OCI-LY7 (cell line): ENCODE data around the gene FUCA1. TPM values are rescaled to one million over a fixed set of nuclear protein-coding genes. Genes with fewer than 3 reads are reported as not detected.

Experiments used
- BruUV-seq: library from RNA; stranded (reverse); fragments of 400-500 nt; replicated peaks from 2 replicates; lab custom pipeline; 2021; lab: Mats Ljungman, UMichigan
- CTCF ChIA-PET: fragments of 300-600 bp; sonication (Branson Sonifier 250); formaldehyde crosslinking; loops from one replicate; lab custom pipeline; 2022; ENCODE audit warnings: antibody characterized with exemption; ENCODE audit not compliant: unreplicated experiment; lab: Charles Lee
- POLR2A ChIA-PET: fragments of 300-600 bp; sonication (Branson Sonifier 250); formaldehyde crosslinking; loops from one replicate; lab custom pipeline; 2022; ENCODE audit warnings: antibody characterized with exemption; lab: Charles Lee
- DNase-seq: peaks from one replicate; pipeline ENCODE4 v3.0.0-alpha.2; 2015; ENCODE audit warnings: low spot score
- H2AFZ ChIP-seq: fragments of 200-600 bp; sonication (generic), shearing (Covaris generic); 2 replicates; pipeline ENCODE4 v1.6.1; 2014; ENCODE audit warnings: mild to moderate bottlenecking, antibody characterized with exemption, low read length, moderate library complexity
- H3K27ac ChIP-seq: fragments of 200-600 bp; sonication (generic); 2 replicates; pipeline ENCODE4 v1.5.1; 2014; ENCODE audit warnings: mixed run types, low read depth, mild to moderate bottlenecking, moderate library complexity, low read length, inconsistent platforms; ENCODE audit not compliant: poor library complexity, severe bottlenecking
- H3K36me3 ChIP-seq: fragments of 200-600 bp; sonication (generic); 2 replicates; pipeline ENCODE4 v1.6.1; 2014; ENCODE audit warnings: mild to moderate bottlenecking, antibody characterized with exemption, low read length, moderate library complexity, mixed read lengths; ENCODE audit not compliant: insufficient read depth
- H3K4me1 ChIP-seq: fragments of 200-600 bp; sonication (generic); 2 replicates; pipeline ENCODE4 v1.5.1; 2014; ENCODE audit warnings: mild to moderate bottlenecking, low read length; ENCODE audit not compliant: insufficient read depth, poor library complexity, severe bottlenecking
- H3K4me2 ChIP-seq: fragments of 200-600 bp; sonication (generic); 2 replicates; pipeline ENCODE4 v1.6.1; 2014; ENCODE audit warnings: mild to moderate bottlenecking, low read length
- H3K4me3 ChIP-seq: fragments of 200-600 bp; sonication (generic); 2 replicates; pipeline ENCODE4 v1.5.1; 2014; ENCODE audit warnings: mild to moderate bottlenecking, low read depth, low read length; ENCODE audit not compliant: poor library complexity, severe bottlenecking
- H3K79me2 ChIP-seq: fragments of 200-600 bp; sonication (generic); 2 replicates; pipeline ENCODE4 v1.6.1; 2016; ENCODE audit warnings: low read depth, mild to moderate bottlenecking, low read length, moderate library complexity, mixed read lengths; ENCODE audit not compliant: insufficient read depth
- H3K9me2 ChIP-seq: fragments of 200-600 bp; sonication (generic); 2 replicates; pipeline ENCODE4 v1.6.1; 2016; ENCODE audit warnings: mild to moderate bottlenecking, low read length, mixed read lengths; ENCODE audit not compliant: insufficient read depth
- H3K9me3 ChIP-seq: fragments of 200-600 bp; sonication (generic); 2 replicates; pipeline ENCODE4 v1.6.1; 2014; ENCODE audit warnings: mild to moderate bottlenecking, mixed run types, low read length, mixed read lengths
- H4K20me1 ChIP-seq: fragments of 200-600 bp; sonication (generic); 2 replicates; pipeline ENCODE4 v1.6.1; 2014; ENCODE audit warnings: mild to moderate bottlenecking, antibody characterized with exemption, low read length, moderate library complexity, mixed read lengths; ENCODE audit not compliant: insufficient read depth
- CTCF ChIP-seq: fragments of 200-600 bp; sonication (generic); conservative IDR thresholded peaks from 2 replicates; pipeline ENCODE4 v1.5.1; 2014; ENCODE audit warnings: mild to moderate bottlenecking, antibody characterized with exemption, low read length, moderate library complexity, mixed read lengths
- EZH2phosphoT487 ChIP-seq: fragments of 200-600 bp; sonication (generic); IDR thresholded peaks from 2 replicates; pipeline ENCODE4 v1.6.1; 2018; ENCODE audit warnings: low read depth, borderline replicate concordance, mild to moderate bottlenecking, mixed run types, antibody characterized with exemption, low read length, moderate library complexity, mixed read lengths
- intact Hi-C: fragments of 100-400 bp; cut with micrococcal nuclease; formaldehyde crosslinking; loops from one replicate; pipeline ENCODE4 v1.10.0; 2022; ENCODE audit not compliant: unreplicated experiment
- total RNA-seq, 2 experiments: library from RNA; depleted of rRNA in 1 of 2; stranded (reverse); fragments of >200 nt in 1 of 2; shearing (Covaris generic) in 1 of 2; gene quantifications; 2 replicates each; pipeline ENCODE4 v1.2.3, GENCODE V29; 2014 to 2022

FUCA1 gene
- total RNA-seq, 2 experiments from 2014 or later = 9.1 to 9.9 TPM

GRCh38 chr1:23795676-23796465 is 72.2 kb downstream of the FUCA1 start:
- BruUV-seq = no TSS peak
- CTCF ChIA-PET = interaction anchor here (0.5 kb wide), 2 partner anchors 12 to 200 kb away, joined by 3 to 9 read pairs; no protein-coding TSS in a partner anchor
- no peak overlapping the region for H3K4me3 ChIP-seq
- H3K4me1 ChIP-seq = peaks cover 18% of the 10 kb centered on the region
- DNase-seq = no peak
- no peaks in the 10 kb centered on the region for H4K20me1 ChIP-seq
- H3K9me3 ChIP-seq = no peaks in the 10 kb centered on the region
- peaks cover 18% of the 10 kb centered on the region; the same call in 1 of the 2 replicates for H3K79me2 ChIP-seq
- intact Hi-C loops = no loop called here
- H3K36me3 ChIP-seq = peaks cover 44% of the 10 kb centered on the region
- TF ChIP-seq EZH2phosphoT487 = no peak
- TF ChIP-seq CTCF = no peak
- no peak overlapping the region for H3K4me2 ChIP-seq
- POLR2A ChIA-PET = no interaction called here
- no peaks in the 10 kb centered on the region for H3K9me2 ChIP-seq
- H3K27ac ChIP-seq = no peak overlapping the region
- no peak overlapping the region for H2AFZ ChIP-seq

Other genes starting within 250 kb of the FUCA1 start
- 1,891 and 2,496 TPM in 2 replicates for gene RPL11, start 176.5 kb downstream of the FUCA1 start, total RNA-seq (2014; rRNA removed; shearing (Covaris generic))
- gene RPL11, start 176.5 kb downstream of the FUCA1 start, total RNA-seq (2022) = 1,767 and 1,774 TPM in 2 replicates
- gene ELOA, start 124.8 kb downstream of the FUCA1 start, total RNA-seq (2014; rRNA removed; shearing (Covaris generic)) = 24.7 and 29.1 TPM in 2 replicates
- 35.8 and 41.0 TPM in 2 replicates for gene ELOA, start 124.8 kb downstream of the FUCA1 start, total RNA-seq (2022)
- gene PITHD1, start 89.9 kb downstream of the FUCA1 start, total RNA-seq (2014; rRNA removed; shearing (Covaris generic)) = 89.9 and 90.8 TPM in 2 replicates
- 63.6 and 67.2 TPM in 2 replicates for gene PITHD1, start 89.9 kb downstream of the FUCA1 start, total RNA-seq (2022)
- gene LYPLA2, start 77.1 kb downstream of the FUCA1 start, total RNA-seq (2014; rRNA removed; shearing (Covaris generic)) = 65.1 and 91.2 TPM in 2 replicates
- gene LYPLA2, start 77.1 kb downstream of the FUCA1 start, total RNA-seq (2022) = 66.5 and 68.3 TPM in 2 replicates
- gene GALE, start 67.5 kb downstream of the FUCA1 start, total RNA-seq (2014; rRNA removed; shearing (Covaris generic)) = 17.9 and 19.6 TPM in 2 replicates
- gene GALE, start 67.5 kb downstream of the FUCA1 start, total RNA-seq (2022) = 16.0 and 16.8 TPM in 2 replicates
- gene HMGCL, start 42.9 kb downstream of the FUCA1 start, total RNA-seq (2014; rRNA removed; shearing (Covaris generic)) = 9.0 and 13.1 TPM in 2 replicates
- gene HMGCL, start 42.9 kb downstream of the FUCA1 start, total RNA-seq (2022) = 27.4 and 30.7 TPM in 2 replicates
- 11.2 and 14.1 TPM in 2 replicates for gene CNR2, start 45.1 kb upstream of the FUCA1 start, total RNA-seq (2014; rRNA removed; shearing (Covaris generic))
- 13.2 and 17.0 TPM in 2 replicates for gene CNR2, start 45.1 kb upstream of the FUCA1 start, total RNA-seq (2022)
- 129 and 143 TPM in 2 replicates for gene PNRC2, start 91.5 kb upstream of the FUCA1 start, total RNA-seq (2014; rRNA removed; shearing (Covaris generic))
- 198 and 210 TPM in 2 replicates for gene PNRC2, start 91.5 kb upstream of the FUCA1 start, total RNA-seq (2022)
- 229 and 293 TPM in 2 replicates for gene SRSF10, start 112.0 kb upstream of the FUCA1 start, total RNA-seq (2014; rRNA removed; shearing (Covaris generic))
- 335 and 394 TPM in 2 replicates for gene SRSF10, start 112.0 kb upstream of the FUCA1 start, total RNA-seq (2022)
- not detected in 2 replicates for gene MYOM3, start 243.8 kb upstream of the FUCA1 start, total RNA-seq (2014; rRNA removed; shearing (Covaris generic))
- gene MYOM3, start 243.8 kb upstream of the FUCA1 start, total RNA-seq (2022) = not detected in 2 replicates